IMR-90 (cell line): ENCODE measurements around the gene TCF7L2. TPM values are rescaled to one million over a fixed set of nuclear protein-coding genes. Genes with fewer than 3 reads are reported as not detected.

Source experiments
- ATAC-seq: fragments of 200-7000 bp; cut with Tn5 transposase; 2 replicates; pipeline ENCODE4 v1.9.1; 2020; ENCODE audit warnings: low read depth, mild to moderate bottlenecking, moderate library complexity
- BruUV-seq: library from RNA; stranded (reverse); fragments of 400-500 nt; replicated peaks from 2 replicates; lab custom pipeline; 2021; lab: Mats Ljungman, UMichigan
- CTCF ChIA-PET: fragments of 300-600 bp; formaldehyde crosslinking; extraction: SDS; loops from one replicate; lab custom pipeline; 2021; ENCODE audit warnings: antibody characterized with exemption; lab: Yijun Ruan, JAX
- POLR2A ChIA-PET: fragments of 300-600 bp; sonication (Branson Sonifier 250); formaldehyde crosslinking; loops from one replicate; lab custom pipeline; 2022; ENCODE audit warnings: antibody characterized with exemption; ENCODE audit not compliant: unreplicated experiment; lab: Charles Lee
- DNase-seq: peaks from one replicate; pipeline ENCODE4 v3.0.0; 2013
- H2AFZ ChIP-seq: replicated peaks from 2 replicates; pipeline ENCODE3; 2013; ENCODE audit warnings: low read length, mild to moderate bottlenecking; ENCODE audit not compliant: poor library complexity
- H2AK5ac ChIP-seq: 2 replicates; pipeline ENCODE4 v1.6.1; 2013; ENCODE audit warnings: low read depth, low read length, inconsistent platforms
- H2AK9ac ChIP-seq: replicated peaks from 2 replicates; pipeline ENCODE3; 2013; ENCODE audit warnings: mild to moderate bottlenecking, low read depth, low read length, moderate library complexity; ENCODE audit not compliant: poor library complexity
- H2BK120ac ChIP-seq: 2 replicates; pipeline ENCODE4 v1.6.1; 2013; ENCODE audit warnings: low read depth, low read length, inconsistent platforms
- H2BK15ac ChIP-seq: 3 replicates; pipeline ENCODE4 v1.6.1; 2013; ENCODE audit warnings: low read depth, low read length, inconsistent platforms
- H2BK20ac ChIP-seq: 2 replicates; pipeline ENCODE4 v1.6.1; 2013; ENCODE audit warnings: low read depth, mild to moderate bottlenecking, inconsistent platforms, low read length, moderate library complexity
- H2BK5ac ChIP-seq: 2 replicates; pipeline ENCODE4 v1.6.1; 2013; ENCODE audit warnings: mild to moderate bottlenecking, low read depth, low read length, inconsistent platforms; ENCODE audit not compliant: poor library complexity, severe bottlenecking
- H3K14ac ChIP-seq: replicated peaks from 2 replicates; pipeline ENCODE4 v1.6.1; 2013; ENCODE audit warnings: low read depth, low read length, inconsistent platforms
- H3K18ac ChIP-seq: 2 replicates; pipeline ENCODE4 v1.6.1; 2013; ENCODE audit warnings: low read depth, low read length, control low read depth
- H3K23ac ChIP-seq: 2 replicates; pipeline ENCODE4 v1.6.1; 2013; ENCODE audit warnings: low read depth, low read length, inconsistent platforms
- H3K27ac ChIP-seq: 2 replicates; pipeline ENCODE4 v1.5.1; 2013; ENCODE audit warnings: mild to moderate bottlenecking, control low read depth, low read length; ENCODE audit not compliant: insufficient read depth
- H3K27me3 ChIP-seq: 2 replicates; pipeline ENCODE4 v1.6.1; 2013; ENCODE audit warnings: low read length; ENCODE audit not compliant: control insufficient read depth, insufficient read depth
- H3K36me3 ChIP-seq: 2 replicates; pipeline ENCODE4 v1.6.1; 2013; ENCODE audit warnings: low read length, mixed read lengths; ENCODE audit not compliant: control insufficient read depth, insufficient read depth
- H3K4ac ChIP-seq: 2 replicates; pipeline ENCODE4 v1.6.1; 2013; ENCODE audit warnings: low read depth, low read length, inconsistent platforms
- H3K4me1 ChIP-seq: 2 replicates; pipeline ENCODE4 v1.6.1; 2013; ENCODE audit warnings: low read length, mixed read lengths; ENCODE audit not compliant: control insufficient read depth, insufficient read depth
- H3K4me2 ChIP-seq: 2 replicates; pipeline ENCODE4 v1.6.1; 2013; ENCODE audit warnings: low read depth, mild to moderate bottlenecking, control low read depth, low read length, moderate library complexity
- H3K4me3 ChIP-seq: 2 replicates; pipeline ENCODE4 v1.5.1; 2013; ENCODE audit warnings: low read depth, mild to moderate bottlenecking, control low read depth, low read length, moderate library complexity; ENCODE audit not compliant: insufficient read depth
- H3K56ac ChIP-seq: 2 replicates; pipeline ENCODE4 v1.6.1; 2013; ENCODE audit warnings: low read length, inconsistent platforms; ENCODE audit not compliant: insufficient read depth; ENCODE audit errors: extremely low read depth
- H3K79me1 ChIP-seq, 2 experiments: 2 replicates each; pipeline ENCODE4 v1.6.1; 2013; ENCODE audit warnings: low read length in 2 of 2, inconsistent platforms in 1 of 2, low read depth in 1 of 2
- H3K9ac ChIP-seq: 2 replicates; pipeline ENCODE4 v1.6.1; 2013; ENCODE audit warnings: low read depth, low read length, control low read depth
- H3K9me1 ChIP-seq: 2 replicates; pipeline ENCODE4 v1.6.1; 2013; ENCODE audit warnings: low read length, inconsistent platforms; ENCODE audit not compliant: insufficient read depth
- H3K9me3 ChIP-seq: 2 replicates; pipeline ENCODE4 v1.6.1; 2013; ENCODE audit warnings: low read length; ENCODE audit not compliant: control insufficient read depth, insufficient read depth
- H4K20me1 ChIP-seq: 2 replicates; pipeline ENCODE4 v1.6.1; 2013; ENCODE audit warnings: low read length, inconsistent platforms; ENCODE audit not compliant: insufficient read depth
- H4K5ac ChIP-seq: 2 replicates; pipeline ENCODE4 v1.6.1; 2013; ENCODE audit warnings: mild to moderate bottlenecking, low read depth, low read length, control low read depth
- H4K8ac ChIP-seq, 2 experiments: 2 replicates each; pipeline ENCODE4 v1.6.1; 2013; ENCODE audit warnings: low read depth in 2 of 2, low read length in 2 of 2, control low read depth in 1 of 2, inconsistent platforms in 1 of 2
- H4K91ac ChIP-seq: 2 replicates; pipeline ENCODE4 v1.6.1; 2013; ENCODE audit warnings: low read depth, low read length, inconsistent platforms; ENCODE audit not compliant: insufficient read depth
- FOS ChIP-seq: fragments of 150-350 bp; IDR thresholded peaks from 2 replicates; pipeline ENCODE4 v1.6.1; 2016; ENCODE audit warnings: low read depth, low read length
- MAFK ChIP-seq: IDR thresholded peaks from 2 replicates; pipeline ENCODE4 v1.6.1; 2012; ENCODE audit warnings: low read depth, low read length, improper control_type of control experiment
- RCOR1 ChIP-seq: IDR thresholded peaks from 2 replicates; pipeline ENCODE4 v1.6.1; 2012; ENCODE audit warnings: mild to moderate bottlenecking, low read length, improper control_type of control experiment; ENCODE audit not compliant: insufficient replicate concordance
- WGBS, 2 experiments: methylation state at CpG; one replicate each; pipeline versions ENCODE4 v1.1.5 to v1.1.7; 2013; ENCODE audit warnings: missing lambda C conversion rate in 2 of 2; ENCODE audit not compliant: insufficient read length in 1 of 2; ENCODE audit errors: extremely low coverage in 2 of 2; 5-methylcytosine and 5-hydroxymethylcytosine counted together
- dilution Hi-C: fragments of 300-500 bp; cut with HindIII; formaldehyde crosslinking; loops from one replicate; pipeline ENCODE4 v1.14.3; 2018; ENCODE audit warnings: low sequenced_read_pairs; ENCODE audit not compliant: unreplicated experiment
- in situ Hi-C: fragments of 300-500 bp; cut with MboI; formaldehyde crosslinking; loops from 3 replicates; pipeline ENCODE4 v1.14.3; 2019; ENCODE audit warnings: low sequenced_read_pairs, inconsistent platforms, mixed read lengths
- intact Hi-C: fragments of 100-400 bp; cut with micrococcal nuclease; formaldehyde crosslinking; loops from 2 replicates; pipeline ENCODE4 v1.10.0; 2022
- polyA plus RNA-seq, 3 experiments: library from polyadenylated mRNA; depleted of rRNA; stranded (reverse); fragments of >200 nt; gene quantifications; 2 replicates each; pipeline ENCODE4 v1.2.3, GENCODE V29; 2012; ENCODE audit warnings: low replicate concordance in 1 of 3
- total RNA-seq: library from RNA; depleted of rRNA; stranded (reverse); fragments of >200 nt; gene quantifications from 2 replicates; pipeline ENCODE4 v1.2.3, GENCODE V29; 2012

TCF7L2 gene
- total and polyA plus RNA-seq, 2 of the 4 experiments (the other 2 are of a cell fraction) = 1.3 to 12.2 TPM

DNA sequence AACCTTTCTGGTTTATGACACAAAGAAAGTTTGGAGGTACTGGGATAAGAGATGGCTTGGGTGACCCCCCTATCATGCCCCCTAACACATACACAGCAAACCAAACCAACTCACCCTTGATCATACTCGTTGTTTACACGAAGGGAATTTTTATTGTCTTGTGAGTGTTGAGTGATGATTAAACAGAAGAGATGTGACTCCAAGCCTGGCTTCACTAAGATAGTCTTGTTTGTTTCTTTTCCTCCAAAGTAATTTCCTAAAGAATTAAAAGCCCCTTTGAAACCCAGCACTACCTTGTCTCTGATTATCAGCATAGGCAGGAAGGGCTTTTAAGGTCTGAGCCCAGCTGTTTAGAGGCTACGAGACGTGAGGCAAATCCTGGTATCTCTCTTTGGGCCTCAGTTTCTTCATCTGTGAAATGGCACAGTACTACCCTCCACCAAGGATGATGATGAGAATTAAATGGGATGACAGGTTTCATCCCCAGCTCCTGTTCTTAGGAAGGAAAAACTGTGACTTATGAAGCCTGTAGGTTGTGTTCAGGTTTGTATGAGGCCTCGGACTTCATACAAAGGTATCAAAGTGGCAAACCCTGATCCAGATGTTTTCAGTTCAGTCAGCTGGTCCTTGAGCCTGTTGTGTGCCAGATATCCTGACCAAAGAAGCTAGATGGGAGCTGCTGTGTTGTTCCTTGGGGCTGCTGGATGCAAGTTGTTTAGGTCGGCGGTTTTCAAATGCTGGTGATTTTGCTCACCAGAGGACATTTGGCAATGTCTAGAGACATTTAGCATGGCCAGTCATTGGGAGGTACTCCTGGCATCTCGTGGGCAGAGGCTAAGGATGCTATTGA, 51.8 kb downstream of the TCF7L2 start:
- no TSS peak for BruUV-seq
- 94% methylated on average over 3 of the region's 8 CpGs; no CpG with 5 or more reads in 1 of the 2 experiments for WGBS, 2 experiments
- H2AFZ ChIP-seq = no peak overlapping the region
- no peak overlapping the region for H3K4ac ChIP-seq
- H3K18ac ChIP-seq = no peak overlapping the region
- no peak overlapping the region for H2AK5ac ChIP-seq
- H4K8ac ChIP-seq = no peak overlapping the region
- H3K27me3 ChIP-seq = no peaks in the 10 kb centered on the region
- H2BK15ac ChIP-seq = no peak overlapping the region
- intact Hi-C loops (no loop called here), dilution Hi-C loops (no loop called here), in situ Hi-C loops (no loop called here)
- H3K4me1 ChIP-seq = peaks cover 3% of the 10 kb centered on the region
- no peak overlapping the region for H4K5ac ChIP-seq
- peak; percentile 25; the same call in 1 of the 2 replicates for ATAC-seq
- H4K20me1 ChIP-seq = peaks cover 63% of the 10 kb centered on the region
- H2BK120ac ChIP-seq = no peak overlapping the region
- H3K23ac ChIP-seq = no peak overlapping the region
- H3K27ac ChIP-seq = no peak overlapping the region
- ChIA-PET POLR2A (no interaction called here), CTCF (no interaction called here)
- 0 out of 2 replicates have a peak overlapping the region, but pooled peaks have one; percentile 29 for H3K14ac ChIP-seq
- no peak for TF ChIP-seq RCOR1
- no peak for TF ChIP-seq FOS
- peak; percentile 12; the same call in 1 of the 2 replicates for TF ChIP-seq MAFK
- DNase-seq = no peak
- H3K56ac ChIP-seq = no peak overlapping the region
- H2BK5ac ChIP-seq = no peak overlapping the region
- no peak overlapping the region for H3K9ac ChIP-seq
- no peak overlapping the region for H2AK9ac ChIP-seq
- peaks cover 23% of the 10 kb centered on the region for H3K9me1 ChIP-seq
- H4K91ac ChIP-seq = no peak overlapping the region
- H3K4me3 ChIP-seq = no peak overlapping the region
- no peak overlapping the region for H3K4me2 ChIP-seq
- no peak overlapping the region for H2BK20ac ChIP-seq
- H3K36me3 ChIP-seq = peaks cover 5% of the 10 kb centered on the region; the same call in 1 of the 2 replicates
- no peaks in the 10 kb centered on the region for H3K9me3 ChIP-seq
- H3K79me1 ChIP-seq = peaks cover 22 to 81% of the 10 kb centered on the region in 2 experiments
